BLaER1 treated with 17β-estradiol and CSF1 and Interleukin-3, amounts not matched to agents 10 nM and 100 nM (cell line): ENCODE results near the gene NELFCD.
"Not testable (repeated sequence)": the region's sequence is repeated elsewhere in the genome, so short reads cannot be mapped to it uniquely, and the experiment has no call there.

ENCODE experiments used
- H3K27ac ChIP-seq, 11 experiments: shearing (Covaris generic); formaldehyde crosslinking; 2 replicates each; pipeline ENCODE4 v1.8.1; 2022
- H3K27me3 ChIP-seq, 11 experiments: shearing (Covaris generic); formaldehyde crosslinking; 2 replicates each; pipeline ENCODE4 v1.8.1; 2022
- H3K36me3 ChIP-seq, 11 experiments: shearing (Covaris generic); formaldehyde crosslinking; 2 replicates each; pipeline ENCODE4 v1.8.1; 2022
- H3K4me1 ChIP-seq, 10 experiments: shearing (Covaris generic); formaldehyde crosslinking; 2 replicates each; pipeline ENCODE4 v1.8.1; 2022
- H3K4me2 ChIP-seq, 11 experiments: shearing (Covaris generic); formaldehyde crosslinking; 2 replicates each; pipeline ENCODE4 v1.8.1; 2022
- H3K4me3 ChIP-seq, 10 experiments: shearing (Covaris generic); formaldehyde crosslinking; 2 replicates each; pipeline ENCODE4 v1.8.1; 2022
- H3K9ac ChIP-seq, 11 experiments: shearing (Covaris generic); formaldehyde crosslinking; 2 replicates each; pipeline ENCODE4 v1.8.1; 2022
- H3K9me3 ChIP-seq, 11 experiments: shearing (Covaris generic); formaldehyde crosslinking; replicated peaks in 1 of 11; 2 replicates each; pipeline ENCODE4 v1.8.1; 2022
- H4K20me1 ChIP-seq, 11 experiments: shearing (Covaris generic); formaldehyde crosslinking; 2 replicates each; pipeline ENCODE4 v1.8.1; 2022
- Cebpa-rat ChIP-seq, 11 experiments: shearing (Covaris generic); IDR thresholded peaks; 2 replicates each; pipeline ENCODE4 v1.8.1; 2022

NELFCD gene

GRCh38 chr20:59035381-59035780, 54.3 kb downstream of the NELFCD start:
- Histone ChIP-seq H3K36me3 (peaks cover 54 to 80% (median 66%) of the 10 kb centered on the region in 11 experiments), H4K20me1 (peaks cover 9 to 54% (median 37%) of the 10 kb centered on the region in 11 experiments; a peak in 19 of 22 replicates), H3K27me3 (no peaks in the 10 kb centered on the region)

GRCh38 chr20:59037386-59037785, 56.3 kb downstream of the NELFCD start:
- no peak overlapping the region for H3K4me3 ChIP-seq
- H3K27me3 ChIP-seq: no peaks in the 10 kb centered on the region
- H3K36me3 ChIP-seq: peaks cover 61 to 82% (median 70%) of the 10 kb centered on the region in 11 experiments
- H3K9me3 ChIP-seq: 0 out of 22 replicates have a peak, but pooled peaks cover 0 to 2% (median 0%) of the 10 kb centered on the region in 11 experiments
- H4K20me1 ChIP-seq: peaks cover 15 to 58% (median 46%) of the 10 kb centered on the region in 11 experiments; a peak in 19 of 22 replicates
- no peak overlapping the region for H3K27ac ChIP-seq
- peaks cover 29 to 54% (median 40%) of the 10 kb centered on the region in 10 experiments for H3K4me1 ChIP-seq
- no peak overlapping the region for H3K4me2 ChIP-seq
- no peak for TF ChIP-seq Cebpa-rat (IDR thresholded peaks at IDR 0.05)
- no peak overlapping the region for H3K9ac ChIP-seq

More at GRCh38 chr20:59035381-59035780, 54.3 kb downstream of the NELFCD start:
- Histone ChIP-seq H3K27ac (no peak overlapping the region), H3K9ac (0 out of 22 replicates have a peak overlapping the region, but pooled peaks of 1 of the 11 experiments have one; percentile 10), H3K4me3 (no peak overlapping the region), H3K4me2 (no peak overlapping the region), H3K9me3 (no peaks in the 10 kb centered on the region), H3K4me1 (peaks cover 26 to 51% (median 37%) of the 10 kb centered on the region in 10 experiments)
- TF ChIP-seq Cebpa-rat (IDR thresholded peaks at IDR 0.05): no peak

GRCh38 chr20:59039233-59039632, 58.2 kb downstream of the NELFCD start:
- Histone ChIP-seq H3K27me3 (no peaks in the 10 kb centered on the region), H3K9ac (peak overlapping the region in 1 of 11 experiments; percentile 17; a peak in 1 of 22 replicates), H3K36me3 (peaks cover 55 to 73% (median 63%) of the 10 kb centered on the region in 11 experiments), H3K4me1 (peaks cover 36 to 49% (median 43%) of the 10 kb centered on the region in 10 experiments), H3K4me2 (peak overlapping the region; percentile 82 to 94 (median 89); a peak in 18 of 22 replicates), H3K4me3 (no peak overlapping the region), H3K9me3 (0 out of 22 replicates have a peak, but pooled peaks cover 0 to 3% (median 0%) of the 10 kb centered on the region in 11 experiments), H4K20me1 (peaks cover 15 to 58% (median 46%) of the 10 kb centered on the region in 11 experiments; a peak in 19 of 22 replicates), H3K27ac (no peak overlapping the region)
- no peak for TF ChIP-seq Cebpa-rat (IDR thresholded peaks at IDR 0.05)

- Histone ChIP-seq H3K4me1 (peaks cover 39 to 53% (median 48%) of the 10 kb centered on the region in 10 experiments), H3K27ac (no peak overlapping the region), H3K4me2 (peak overlapping the region; percentile 82 to 94 (median 89)), H3K36me3 (peaks cover 40 to 59% (median 48%) of the 10 kb centered on the region in 11 experiments), H3K4me3 (peak overlapping the region in 9 of 10 experiments; percentile 70 to 93 (median 88); a peak in 16 of 20 replicates), H3K9ac (peak overlapping the region in 7 of 11 experiments; percentile 38 to 95 (median 86); a peak in 9 of 22 replicates), H3K9me3 (0 out of 22 replicates have a peak, but pooled peaks cover 0 to 3% (median 0%) of the 10 kb centered on the region in 11 experiments), H4K20me1 (peaks cover 15 to 58% (median 45%) of the 10 kb centered on the region in 11 experiments; a peak in 19 of 22 replicates), H3K27me3 (no peaks in the 10 kb centered on the region)
- no peak for TF ChIP-seq Cebpa-rat (IDR thresholded peaks at IDR 0.05)
These were observed 59.6 kb downstream of the NELFCD start for GRCh38 chr20:59040667-59041066.

GRCh38 chr20:59041487-59041886, 60.4 kb downstream of the NELFCD start:
- Histone ChIP-seq H3K27ac (peak overlapping the region; percentile 86 to 96 (median 90); a peak in 20 of 22 replicates), H4K20me1 (peaks cover 15 to 51% (median 45%) of the 10 kb centered on the region in 11 experiments; a peak in 19 of 22 replicates), H3K4me1 (peaks cover 39 to 53% (median 48%) of the 10 kb centered on the region in 10 experiments), H3K9ac (peak overlapping the region; percentile 82 to 95 (median 88)), H3K4me3 (peak overlapping the region; percentile 70 to 95 (median 88)), H3K4me2 (peak overlapping the region; percentile 82 to 94 (median 89)), H3K36me3 (peaks cover 32 to 50% (median 40%) of the 10 kb centered on the region in 11 experiments)
- not testable (repeated sequence) for H3K27me3 ChIP-seq, H3K9me3 ChIP-seq

- Histone ChIP-seq H3K4me3 (peak within 1 kb of the TSS; percentile 70 to 95 (median 88)), H4K20me1 (peaks cover 15 to 44% (median 39%) of the 10 kb centered on the region in 11 experiments; a peak in 19 of 22 replicates), H3K9me3 (0 out of 22 replicates have a peak, but pooled peaks cover 0 to 3% (median 0%) of the 10 kb centered on the region in 11 experiments), H3K36me3 (peaks cover 24 to 42% (median 33%) of the 10 kb centered on the region in 11 experiments), H3K27me3 (no peaks in the 10 kb centered on the region), H3K27ac (peak within 1 kb of the TSS; percentile 86 to 96 (median 90)), H3K9ac (peak within 1 kb of the TSS; percentile 82 to 95 (median 88)), H3K4me2 (peak within 1 kb of the TSS; percentile 82 to 94 (median 89)), H3K4me1 (peaks cover 39 to 53% (median 48%) of the 10 kb centered on the region in 10 experiments)
- TF ChIP-seq Cebpa-rat (IDR thresholded peaks at IDR 0.05): no peak
These were observed 61.2 kb downstream of the NELFCD start, which contains the start of gene PRELID3B for GRCh38 chr20:59042151-59042795. Gene PRELID3B, minus strand, starts transcription at chr20:59042786. Its CDS starts 56 bp downstream, at chr20:59042730.

GRCh38 chr20:59042796-59043631, 62.0 kb downstream of the NELFCD start:
- Histone ChIP-seq H3K9ac (peak overlapping the region; percentile 82 to 95 (median 88)), H3K27ac (peak overlapping the region; percentile 86 to 96 (median 90); a peak in 21 of 22 replicates), H3K4me3 (peak overlapping the region; percentile 70 to 95 (median 88)), H3K4me2 (peak overlapping the region; percentile 79 to 93 (median 88)), H3K4me1 (peaks cover 39 to 53% (median 48%) of the 10 kb centered on the region in 10 experiments), H3K36me3 (peaks cover 17 to 35% (median 26%) of the 10 kb centered on the region in 11 experiments), H4K20me1 (peaks cover 15 to 37% (median 33%) of the 10 kb centered on the region in 11 experiments; a peak in 18 of 22 replicates), H3K9me3 (0 out of 22 replicates have a peak, but pooled peaks cover 0 to 3% (median 0%) of the 10 kb centered on the region in 11 experiments), H3K27me3 (no peaks in the 10 kb centered on the region)
- no peak for TF ChIP-seq Cebpa-rat (IDR thresholded peaks at IDR 0.05)

- peaks cover 11 to 28% (median 19%) of the 10 kb centered on the region in 11 experiments; a peak in 19 of 22 replicates for H3K36me3 ChIP-seq
- H3K9me3 ChIP-seq: 0 out of 22 replicates have a peak, but pooled peaks cover 0 to 3% (median 0%) of the 10 kb centered on the region in 11 experiments
- peaks cover 11 to 30% (median 26%) of the 10 kb centered on the region in 11 experiments; a peak in 18 of 22 replicates for H4K20me1 ChIP-seq
- 0 out of 22 replicates have a peak overlapping the region, but pooled peaks of 1 of the 11 experiments have one; percentile 73 for H3K27ac ChIP-seq
- no peak overlapping the region for H3K9ac ChIP-seq
- no peak for TF ChIP-seq Cebpa-rat (IDR thresholded peaks at IDR 0.05)
- no peak overlapping the region for H3K4me3 ChIP-seq
- no peaks in the 10 kb centered on the region for H3K27me3 ChIP-seq
- H3K4me1 ChIP-seq: peaks cover 39 to 55% (median 46%) of the 10 kb centered on the region in 10 experiments
- peak overlapping the region in 10 of 11 experiments; percentile 79 to 90 (median 83); a peak in 21 of 22 replicates for H3K4me2 ChIP-seq
These were observed 62.6 kb downstream of the NELFCD start for GRCh38 chr20:59043698-59044097.
